KMS-11 (cell line): ENCODE results near the gene SERGEF.

Experiments used
- H2AFZ ChIP-seq: fragments of 200-600 bp; sonication (generic); 2 replicates; pipeline ENCODE4 v1.6.1; 2016; ENCODE audit warnings: antibody characterized with exemption, mixed run types, low read depth
- H3K27ac ChIP-seq: fragments of 200-600 bp; sonication (generic); 2 replicates; pipeline ENCODE4 v1.6.1; 2016; ENCODE audit warnings: mild to moderate bottlenecking, mixed run types
- H3K27me3 ChIP-seq: fragments of 200-600 bp; sonication (generic); 2 replicates; pipeline ENCODE4 v1.6.1; 2017; ENCODE audit warnings: mild to moderate bottlenecking, low read depth, mixed run types, moderate library complexity; ENCODE audit not compliant: insufficient read depth
- H3K36me3 ChIP-seq: fragments of 200-600 bp; sonication (generic); 2 replicates; pipeline ENCODE4 v1.6.1; 2017; ENCODE audit warnings: mild to moderate bottlenecking, mixed run types; ENCODE audit not compliant: insufficient read depth
- H3K4me1 ChIP-seq: fragments of 200-600 bp; sonication (generic); 2 replicates; pipeline ENCODE4 v1.6.1; 2016; ENCODE audit warnings: mild to moderate bottlenecking, low read depth, mixed run types; ENCODE audit not compliant: poor library complexity, severe bottlenecking
- H3K4me2 ChIP-seq: fragments of 200-600 bp; sonication (generic); 2 replicates; pipeline ENCODE4 v1.7.0; 2016; ENCODE audit warnings: mild to moderate bottlenecking, mixed run types
- H3K4me3 ChIP-seq: fragments of 200-600 bp; sonication (generic); IDR thresholded peaks from 2 replicates; pipeline ENCODE4 v1.6.1; 2017; ENCODE audit warnings: low read depth, low read length, mixed read lengths; ENCODE audit not compliant: insufficient read depth
- H3K79me2 ChIP-seq: fragments of 200-600 bp; sonication (generic); 2 replicates; pipeline ENCODE4 v1.6.1; 2016; ENCODE audit warnings: low read depth, mixed run types; ENCODE audit not compliant: insufficient read depth
- H3K9ac ChIP-seq: fragments of 200-600 bp; sonication (generic); 2 replicates; pipeline ENCODE4 v1.6.1; 2016; ENCODE audit warnings: mild to moderate bottlenecking, mixed run types
- H4K20me1 ChIP-seq: fragments of 200-600 bp; sonication (generic); 2 replicates; pipeline ENCODE4 v1.6.1; 2016; ENCODE audit warnings: mild to moderate bottlenecking, mixed run types; ENCODE audit not compliant: insufficient read depth
- CTCF ChIP-seq: fragments of 200-600 bp; sonication (generic); conservative IDR thresholded peaks from 2 replicates; pipeline ENCODE4 v1.6.1; 2017; ENCODE audit warnings: low read depth, mild to moderate bottlenecking, antibody characterized with exemption, low read length, moderate library complexity, mixed read lengths

The SERGEF gene

GRCh38 chr11:17750013-17750800 lies 262.6 kb downstream of the SERGEF start:
- H3K79me2 ChIP-seq, result no peaks in the 10 kb centered on the region
- H3K36me3 ChIP-seq, result no peaks in the 10 kb centered on the region
- no peaks in the 10 kb centered on the region for H4K20me1 ChIP-seq
- H3K9ac ChIP-seq, result no peak overlapping the region
- H3K27me3 ChIP-seq, result peaks cover 12% of the 10 kb centered on the region; the same call in 1 of the 2 replicates
- no peak overlapping the region for H3K27ac ChIP-seq
- no peak for TF ChIP-seq CTCF
- H3K4me3 ChIP-seq, result no peak overlapping the region
- H3K4me1 ChIP-seq, result no peaks in the 10 kb centered on the region
- H2AFZ ChIP-seq, result no peak overlapping the region
- no peak overlapping the region for H3K4me2 ChIP-seq

DNA sequence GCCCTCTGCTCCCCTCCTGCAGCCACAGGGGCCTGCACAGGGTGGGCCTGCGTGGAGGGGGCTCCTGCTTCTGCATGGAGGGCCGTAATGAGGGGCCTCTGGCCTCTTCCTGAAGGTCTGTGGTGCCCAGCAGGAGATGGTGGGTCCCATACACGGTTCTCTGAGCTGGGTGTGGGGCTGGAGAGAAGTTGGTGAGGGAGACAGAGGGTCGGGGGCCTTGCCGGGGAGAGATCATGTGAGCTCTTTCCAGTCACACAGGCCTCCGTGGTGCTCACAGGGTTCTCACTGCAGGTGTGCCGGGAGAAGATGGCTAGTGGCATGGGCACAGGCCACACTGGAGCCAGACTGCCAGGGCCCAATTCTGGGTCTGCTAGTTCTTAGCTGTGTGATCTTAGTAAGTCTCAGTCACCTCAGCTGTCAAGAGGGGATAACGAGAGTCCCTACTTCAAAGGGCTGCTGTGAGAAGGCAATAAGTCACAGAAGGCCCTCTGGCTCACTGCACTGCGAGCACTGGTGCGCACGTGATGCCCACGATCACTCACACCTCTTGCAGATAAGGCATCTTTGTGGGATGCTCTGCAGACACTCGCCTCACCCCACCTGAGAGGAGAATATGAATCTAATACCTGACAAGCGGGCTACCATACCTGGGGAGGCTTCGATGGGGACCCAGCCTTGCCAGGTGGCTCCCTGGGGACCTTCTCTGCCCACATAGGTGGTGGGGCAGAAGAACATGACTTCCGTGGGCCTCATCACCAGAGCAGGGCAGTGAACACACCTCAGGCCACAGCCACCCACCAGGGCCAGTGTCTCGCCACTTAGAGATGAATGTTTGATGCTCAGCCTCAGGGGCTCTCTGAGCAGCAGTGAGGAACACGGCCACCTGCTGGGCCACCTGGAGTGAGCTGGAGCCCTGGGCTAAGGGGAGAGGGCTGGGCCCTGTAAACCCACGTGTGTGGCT lies 263.8 kb downstream of the SERGEF start:
- no peak overlapping the region for H3K4me2 ChIP-seq
- no peak overlapping the region for H3K4me3 ChIP-seq
- no peaks in the 10 kb centered on the region for H3K79me2 ChIP-seq
- H4K20me1 ChIP-seq, result no peaks in the 10 kb centered on the region
- no peak for TF ChIP-seq CTCF
- H3K27me3 ChIP-seq, result peaks cover 12% of the 10 kb centered on the region; the same call in 1 of the 2 replicates
- no peaks in the 10 kb centered on the region for H3K36me3 ChIP-seq
- H3K9ac ChIP-seq, result no peak overlapping the region
- H3K27ac ChIP-seq, result no peak overlapping the region
- H3K4me1 ChIP-seq, result no peaks in the 10 kb centered on the region
- no peak overlapping the region for H2AFZ ChIP-seq

DNA sequence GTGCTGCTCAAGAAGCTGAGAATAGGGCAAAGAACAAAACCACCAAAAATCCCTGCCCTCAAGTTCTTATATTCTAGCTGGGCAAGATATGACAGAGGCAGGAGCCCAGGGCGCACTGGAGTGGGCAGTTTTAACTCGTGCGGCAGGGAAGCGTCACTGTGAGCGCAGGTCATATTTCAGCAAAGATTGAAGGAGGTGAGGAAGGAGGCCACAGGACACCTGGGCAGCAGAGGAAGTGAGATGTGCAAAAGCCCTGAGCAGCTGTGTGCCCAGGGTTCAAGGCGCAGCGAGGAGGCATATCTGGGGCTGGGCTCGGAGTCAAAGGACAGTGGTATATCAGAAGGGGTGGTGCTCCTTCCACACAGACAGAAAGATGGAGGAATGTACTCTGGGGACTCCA lies 264.8 kb downstream of the SERGEF start:
- no peak for TF ChIP-seq CTCF
- no peak overlapping the region for H3K4me2 ChIP-seq
- H3K27ac ChIP-seq, result no peak overlapping the region
- no peak overlapping the region for H3K4me3 ChIP-seq
- no peaks in the 10 kb centered on the region for H3K36me3 ChIP-seq
- H3K79me2 ChIP-seq, result no peaks in the 10 kb centered on the region
- H2AFZ ChIP-seq, result no peak overlapping the region
- no peaks in the 10 kb centered on the region for H4K20me1 ChIP-seq
- H3K27me3 ChIP-seq, result peaks cover 12% of the 10 kb centered on the region; the same call in 1 of the 2 replicates
- H3K4me1 ChIP-seq, result no peaks in the 10 kb centered on the region
- H3K9ac ChIP-seq, result no peak overlapping the region

DNA sequence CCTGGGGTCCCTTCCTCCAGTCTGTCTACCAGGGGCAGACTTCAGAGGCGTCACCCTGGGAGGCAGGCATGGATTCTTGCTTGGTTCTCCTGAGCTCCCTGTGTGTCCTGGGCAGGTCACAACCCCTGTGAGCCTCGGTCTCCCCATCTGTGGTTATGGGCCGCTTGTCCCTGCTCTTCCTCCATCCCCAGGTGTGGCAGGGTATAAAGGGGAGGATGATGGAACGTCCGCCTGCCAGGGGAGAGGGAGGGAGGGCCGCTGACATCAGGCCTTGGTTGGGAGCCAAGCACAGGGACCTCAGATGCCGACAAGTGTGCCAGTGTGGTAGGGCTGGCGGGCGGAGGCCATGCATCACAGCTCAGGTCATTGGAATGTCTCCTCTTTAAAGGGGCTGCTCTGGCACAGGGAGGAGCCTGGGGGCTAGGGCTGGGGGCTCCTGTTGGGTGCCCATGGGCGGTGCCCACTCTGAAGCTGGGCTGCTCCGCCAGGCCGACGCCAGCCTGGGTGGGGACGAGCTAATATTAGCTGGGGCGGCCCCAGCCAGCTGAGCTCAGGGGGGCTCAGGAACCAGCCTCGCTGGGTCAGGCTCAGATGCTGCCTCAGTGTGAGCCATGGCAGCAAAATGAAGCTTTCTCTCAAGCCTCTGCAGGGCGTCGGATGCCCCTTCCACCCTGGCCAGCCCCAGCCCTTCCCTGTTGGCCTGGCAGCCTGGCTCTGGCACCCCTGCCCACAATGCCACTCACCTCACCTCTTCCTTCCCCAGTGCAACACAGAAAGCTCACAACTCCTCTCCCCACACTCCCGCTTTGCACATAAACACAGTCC lies 265.5 kb downstream of the SERGEF start:
- Histone ChIP-seq H3K9ac (no peak overlapping the region), H3K36me3 (no peaks in the 10 kb centered on the region), H4K20me1 (no peaks in the 10 kb centered on the region)

More for the DNA sequence above, 265.5 kb downstream of the SERGEF start:
- H3K27ac ChIP-seq, result no peak overlapping the region
- H2AFZ ChIP-seq, result no peak overlapping the region
- no peaks in the 10 kb centered on the region for H3K4me1 ChIP-seq
- TF ChIP-seq CTCF, result no peak
- no peak overlapping the region for H3K4me3 ChIP-seq
- H3K79me2 ChIP-seq, result no peaks in the 10 kb centered on the region
- H3K27me3 ChIP-seq, result peaks cover 12% of the 10 kb centered on the region; the same call in 1 of the 2 replicates
- H3K4me2 ChIP-seq, result no peak overlapping the region
